Mucosa of descending colon (tissue), 3 donors: Measurements from ENCODE around the gene MIB1. TPM values are rescaled to one million over a fixed set of nuclear protein-coding genes. Genes with fewer than 3 reads are reported as not detected.

ENCODE experiments used
- ATAC-seq: fragments of 200-7000 bp; cut with Tn5 transposase; one replicate; pipeline ENCODE4 v1.9.1; 2020; ENCODE audit warnings: mild to moderate bottlenecking, moderate library complexity
- DNase-seq, 3 donors: peaks; one replicate each; pipeline ENCODE4 v3.0.0-alpha.2; 2020
- H3K36me3 ChIP-seq: fragments of 200-600 bp; one replicate; pipeline ENCODE4 v1.8.0; 2021; ENCODE audit warnings: low read depth, mild to moderate bottlenecking
- H3K4me1 ChIP-seq: fragments of 200-600 bp; one replicate; pipeline ENCODE4 v1.8.0; 2021; ENCODE audit warnings: low read depth, mild to moderate bottlenecking
- H3K4me3 ChIP-seq: fragments of 200-600 bp; one replicate; pipeline ENCODE4 v1.8.0; 2021; ENCODE audit warnings: mild to moderate bottlenecking
- H3K9me3 ChIP-seq: fragments of 200-600 bp; one replicate; pipeline ENCODE4 v1.8.0; 2021; ENCODE audit warnings: mild to moderate bottlenecking
- intact Hi-C, 2 donors: fragments of 100-400 bp; cut with DNase I in 1 of 2; cut with micrococcal nuclease in 1 of 2; formaldehyde crosslinking; loops; one replicate each; pipeline versions ENCODE4 v1.11.0 to v1.11.1; 2022; cut with DNase I, micrococcal nuclease
- total RNA-seq, 3 donors: library from RNA; stranded (reverse); fragmentation: NEBNext Ultra II Directional in 2 of 3; extraction: Animal tissue kit (Norgen Biotek cat#: 25700) in 2 of 3; gene quantifications; one replicate each; pipeline versions ENCODE4 v1.2.1 to v1.2.4, GENCODE V29; 2021 to 2023
- TF ChIP-seq, protein P1 (sequence below): fragments of 200-600 bp; IDR thresholded peaks from one replicate; pipeline ENCODE4 v1.8.0; 2022; ENCODE audit warnings: antibody characterized with exemption, mild to moderate bottlenecking
- donor health status: DM: no; HTN: no; CAD: no; lungs with moderate emphysema.
- donor health status: DM: no; HTN: no; CAD: no.
- donor health status: DM: no; HTN: yes; CAD: no.

MIB1 gene
- total RNA-seq, 3 donors from 2014 or later = 29.0 to 45.1 (median 33.1) TPM

DNA sequence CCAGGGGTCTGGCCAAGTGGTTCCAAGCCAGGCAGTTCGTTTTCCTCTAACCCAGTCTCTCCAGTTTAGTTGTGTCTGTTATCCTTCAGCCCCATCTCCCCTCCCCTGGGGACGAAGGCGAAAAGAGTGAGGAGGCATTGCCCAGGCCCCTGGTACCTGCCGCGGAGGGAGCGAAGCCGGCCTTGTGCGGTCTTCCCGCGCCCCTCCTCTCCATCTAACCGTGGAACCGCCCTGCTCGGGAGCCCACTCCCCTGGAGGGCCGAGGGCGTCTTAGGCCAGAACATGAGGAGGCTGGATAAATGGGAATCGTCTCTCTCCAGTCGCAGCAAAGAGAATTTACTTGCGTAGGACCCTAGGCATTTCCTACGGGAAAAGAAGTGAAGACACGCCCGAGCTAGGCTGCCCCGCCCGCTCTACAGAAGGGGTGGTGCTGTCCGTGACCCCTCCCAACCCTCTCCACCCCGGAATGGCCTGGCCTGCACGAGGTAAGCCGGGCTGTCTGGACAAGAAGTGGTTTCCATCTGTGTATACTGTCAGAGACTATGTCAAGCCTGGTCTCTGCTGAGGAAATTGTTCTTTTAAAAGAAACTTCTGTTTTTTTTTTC is 156.2 kb downstream of the MIB1 start:
- H3K4me3 ChIP-seq = no peak overlapping the region
- TF ChIP-seq, protein P1, sequence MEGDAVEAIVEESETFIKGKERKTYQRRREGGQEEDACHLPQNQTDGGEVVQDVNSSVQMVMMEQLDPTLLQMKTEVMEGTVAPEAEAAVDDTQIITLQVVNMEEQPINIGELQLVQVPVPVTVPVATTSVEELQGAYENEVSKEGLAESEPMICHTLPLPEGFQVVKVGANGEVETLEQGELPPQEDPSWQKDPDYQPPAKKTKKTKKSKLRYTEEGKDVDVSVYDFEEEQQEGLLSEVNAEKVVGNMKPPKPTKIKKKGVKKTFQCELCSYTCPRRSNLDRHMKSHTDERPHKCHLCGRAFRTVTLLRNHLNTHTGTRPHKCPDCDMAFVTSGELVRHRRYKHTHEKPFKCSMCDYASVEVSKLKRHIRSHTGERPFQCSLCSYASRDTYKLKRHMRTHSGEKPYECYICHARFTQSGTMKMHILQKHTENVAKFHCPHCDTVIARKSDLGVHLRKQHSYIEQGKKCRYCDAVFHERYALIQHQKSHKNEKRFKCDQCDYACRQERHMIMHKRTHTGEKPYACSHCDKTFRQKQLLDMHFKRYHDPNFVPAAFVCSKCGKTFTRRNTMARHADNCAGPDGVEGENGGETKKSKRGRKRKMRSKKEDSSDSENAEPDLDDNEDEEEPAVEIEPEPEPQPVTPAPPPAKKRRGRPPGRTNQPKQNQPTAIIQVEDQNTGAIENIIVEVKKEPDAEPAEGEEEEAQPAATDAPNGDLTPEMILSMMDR = no peak
- peak in 1 of 3 donors; percentile 23 for DNase-seq
- H3K9me3 ChIP-seq = no peaks in the 10 kb centered on the region
- no peak for ATAC-seq
- no peaks in the 10 kb centered on the region for H3K36me3 ChIP-seq
- H3K4me1 ChIP-seq = no peaks in the 10 kb centered on the region
- intact Hi-C loops = no loop called here

DNA sequence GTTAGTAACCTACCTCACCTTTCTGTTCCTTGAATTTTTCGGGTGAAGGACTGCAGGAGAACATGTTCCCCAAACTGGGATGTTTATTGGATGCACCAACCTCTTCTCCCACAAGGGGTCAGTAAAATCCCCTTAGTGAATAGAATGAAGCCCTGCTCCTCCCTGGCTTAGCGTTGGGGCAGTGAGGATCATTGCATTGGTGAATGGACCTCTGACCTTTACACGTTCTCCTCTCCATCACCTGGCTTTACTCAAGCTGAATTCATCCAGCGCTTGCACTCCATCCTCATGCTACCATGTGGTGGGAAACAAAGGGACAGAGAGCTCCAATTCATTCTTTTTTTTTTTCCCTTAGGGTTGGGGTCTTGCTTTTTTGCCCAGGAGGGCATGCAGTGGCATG is 157.2 kb downstream of the MIB1 start:
- Histone ChIP-seq H3K4me1 (no peaks in the 10 kb centered on the region), H3K4me3 (no peak overlapping the region), H3K9me3 (no peaks in the 10 kb centered on the region), H3K36me3 (no peaks in the 10 kb centered on the region)
- DNase-seq (peak in 1 of 3 donors; percentile 81), ATAC-seq (peak; percentile 71)
- intact Hi-C loops = no loop called here
- TF ChIP-seq, protein P1 = peak; percentile 56

DNA sequence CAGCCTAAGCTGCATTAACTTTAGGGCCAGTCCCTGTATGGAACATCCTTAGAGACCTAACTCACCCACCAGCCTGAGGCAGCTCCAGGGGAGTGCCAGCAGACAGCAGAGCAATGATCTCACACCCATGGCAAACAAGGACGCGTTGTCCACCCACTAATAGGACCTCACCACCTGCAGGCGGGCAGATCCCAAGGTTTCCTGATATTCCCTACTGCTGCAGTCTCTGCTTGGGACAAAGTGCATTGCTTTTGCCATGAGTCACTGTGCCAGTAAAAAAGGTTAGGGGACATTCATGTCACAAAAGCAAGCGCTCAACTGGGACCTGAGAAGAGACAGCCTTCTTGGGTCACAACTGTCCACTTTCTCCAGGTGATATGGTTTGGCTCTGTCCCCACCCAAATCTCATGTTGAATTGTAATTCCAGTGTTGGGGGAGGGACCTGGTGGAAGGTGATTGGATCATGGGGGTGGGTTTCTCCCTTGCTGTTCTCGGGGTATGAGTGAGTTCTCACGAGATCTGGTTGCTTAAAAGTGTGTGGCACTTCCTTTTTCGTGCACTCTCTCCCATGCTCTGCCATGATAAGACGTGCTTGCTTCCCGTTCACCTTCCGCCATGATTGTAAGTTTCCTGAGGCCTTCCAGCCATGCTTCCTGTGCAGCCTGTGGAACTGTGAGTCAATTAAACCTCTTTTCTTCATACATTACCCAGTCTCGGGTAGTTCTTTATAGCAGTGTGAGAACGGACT is 160.2 kb downstream of the MIB1 start:
- intact Hi-C loops = no loop called here
- H3K4me1 ChIP-seq = no peaks in the 10 kb centered on the region
- no peaks in the 10 kb centered on the region for H3K9me3 ChIP-seq
- peak; percentile 39 to 65 (median 60) for DNase-seq
- no peak overlapping the region for H3K4me3 ChIP-seq
- no peaks in the 10 kb centered on the region for H3K36me3 ChIP-seq
- ATAC-seq = peak; percentile 97
- TF ChIP-seq, protein P1 = no peak

DNA sequence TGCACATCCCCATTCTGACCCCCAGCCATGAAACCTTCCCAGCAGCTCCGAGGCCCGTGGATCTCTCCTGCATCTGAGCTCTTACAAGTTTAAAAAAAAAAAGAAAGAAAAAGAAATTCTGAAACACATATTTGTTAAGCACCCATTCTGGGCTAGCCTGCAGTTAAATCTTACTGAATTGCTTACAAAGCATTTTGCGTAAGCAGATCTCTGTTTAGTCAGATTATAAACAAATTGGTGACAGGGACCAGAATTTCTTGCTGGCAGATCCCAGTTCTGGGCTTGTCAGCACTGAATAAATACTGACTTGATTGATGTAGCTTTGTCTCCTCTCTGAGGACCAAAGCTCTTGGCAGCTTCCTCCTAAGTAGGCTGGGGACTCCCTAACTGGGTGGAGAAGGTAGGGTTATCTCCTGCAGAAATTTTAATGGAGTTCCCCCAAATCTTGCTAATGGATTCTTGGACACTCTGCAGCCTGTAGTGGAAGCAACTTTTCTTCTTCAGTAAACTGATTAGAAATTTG is 160.9 kb downstream of the MIB1 start:
- H3K4me1 ChIP-seq = no peaks in the 10 kb centered on the region
- no peaks in the 10 kb centered on the region for H3K36me3 ChIP-seq
- ATAC-seq (no peak), DNase-seq (no peak)
- intact Hi-C loops = no loop called here
- TF ChIP-seq, protein P1 = no peak
- H3K9me3 ChIP-seq = no peaks in the 10 kb centered on the region
- H3K4me3 ChIP-seq = no peak overlapping the region

DNA sequence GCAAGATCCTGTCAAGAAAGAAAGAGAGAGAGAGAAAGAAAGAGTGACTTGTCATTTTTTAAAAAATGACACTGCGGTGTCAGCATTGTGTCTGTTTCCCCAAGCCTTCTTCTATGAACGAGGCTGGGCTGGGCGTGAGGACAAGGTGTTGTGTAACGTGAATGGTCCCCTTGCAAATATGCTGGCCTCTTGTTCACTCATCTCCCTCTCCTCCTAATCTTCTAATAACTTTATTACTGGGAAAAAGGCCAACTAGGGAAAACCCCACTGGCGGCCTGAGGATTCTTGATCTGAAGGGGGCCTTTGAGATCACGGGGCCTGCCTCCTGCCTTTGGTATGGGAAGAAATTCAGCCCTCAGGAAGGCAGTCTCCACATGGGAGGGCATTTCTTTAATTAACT is 163.1 kb downstream of the MIB1 start:
- no peak for ATAC-seq
- TF ChIP-seq, protein P1 = no peak

More for the DNA sequence above, 163.1 kb downstream of the MIB1 start:
- Histone ChIP-seq H3K4me1 (no peaks in the 10 kb centered on the region), H3K36me3 (no peaks in the 10 kb centered on the region), H3K4me3 (no peak overlapping the region), H3K9me3 (no peaks in the 10 kb centered on the region)
- intact Hi-C loops = no loop called here
- DNase-seq = no peak
